B cell (primary cell): ENCODE results near the gene TSTD1. TPM values are rescaled to one million over a fixed set of nuclear protein-coding genes. Genes with fewer than 3 reads are reported as not detected.

ENCODE experiments used
- ATAC-seq: fragments of 200-7000 bp; cut with Tn5 transposase; one replicate; pipeline ENCODE4 v1.10.0; 2021; ENCODE audit warnings: low read depth, mild to moderate bottlenecking, moderate number of reproducible peaks, moderate library complexity
- CTCF ChIA-PET: fragments of 350-600 bp; sonication (Branson Sonifier 250); formaldehyde crosslinking; loops from one replicate; lab custom pipeline; 2021; ENCODE audit warnings: antibody characterized with exemption, inconsistent platforms; lab: Charles Lee
- POLR2A ChIA-PET: fragments of 350-600 bp; sonication (Branson Sonifier 250); formaldehyde crosslinking; loops from one replicate; lab custom pipeline; 2021; ENCODE audit warnings: antibody characterized with exemption; lab: Charles Lee
- DNase-seq: peaks from one replicate; pipeline ENCODE4 v3.0.0; 2013
- H2AFZ ChIP-seq: 2 replicates; pipeline ENCODE4 v1.6.1; 2012; ENCODE audit warnings: mild to moderate bottlenecking, low read depth, low read length; ENCODE audit not compliant: insufficient read depth, poor library complexity, severe bottlenecking
- H3K27ac ChIP-seq, 2 donors: 1 replicate in 1 of 2; 2 replicates in 1 of 2; pipeline ENCODE4 v1.5.1; 2012 to 2013; ENCODE audit warnings: low read length in 2 of 2, mild to moderate bottlenecking in 2 of 2, moderate library complexity in 1 of 2
- H3K27me3 ChIP-seq, 4 experiments: fragments of 200-600 bp in 1 of 4; sonication (generic) in 1 of 4; replicated peaks in 1 of 4; 1 replicate in 2 of 4; 2 replicates in 2 of 4; pipeline versions ENCODE4 v1.6.1 to v1.7.0; 2013 to 2016; ENCODE audit warnings: low read length in 3 of 4, mild to moderate bottlenecking in 2 of 4, mixed read lengths in 1 of 4, moderate library complexity in 1 of 4; ENCODE audit not compliant: insufficient read depth in 4 of 4, control insufficient read depth in 3 of 4; ENCODE audit errors: control extremely low read depth in 1 of 4
- H3K36me3 ChIP-seq, 2 experiments: replicated peaks in 1 of 2; 1 replicate in 1 of 2; 2 replicates in 1 of 2; pipeline versions ENCODE4 v1.6.1 to v1.7.1; 2013; ENCODE audit warnings: low read length in 1 of 2; ENCODE audit not compliant: insufficient read depth in 2 of 2, control insufficient read depth in 1 of 2; ENCODE audit errors: control extremely low read depth in 1 of 2, extremely low read depth in 1 of 2
- H3K4me1 ChIP-seq, 2 donors: fragments of 200-600 bp in 1 of 2; sonication (generic) in 1 of 2; 1 replicate in 1 of 2; 2 replicates in 1 of 2; pipeline versions ENCODE4 v1.5.1 to v1.6.1; 2013 to 2017; ENCODE audit warnings: low read length in 2 of 2; ENCODE audit not compliant: control insufficient read depth in 2 of 2, insufficient read depth in 2 of 2
- H3K4me2 ChIP-seq: replicated peaks from 2 replicates; pipeline ENCODE3; 2012; ENCODE audit warnings: mild to moderate bottlenecking, low read depth, low read length; ENCODE audit not compliant: poor library complexity, severe bottlenecking
- H3K4me3 ChIP-seq, 5 experiments: fragments of 200-600 bp in 1 of 5; sonication (generic) in 1 of 5; 1 replicate in 3 of 5; 2 replicates in 2 of 5; pipeline versions ENCODE4 v1.5.1 to v1.7.0; 2011 to 2016; ENCODE audit warnings: low read length in 4 of 5, mild to moderate bottlenecking in 4 of 5, low read depth in 2 of 5, control low read depth in 1 of 5, moderate library complexity in 1 of 5; ENCODE audit not compliant: insufficient read depth in 1 of 5; ENCODE audit errors: control extremely low read depth in 1 of 5, extremely low read depth in 1 of 5
- H3K79me2 ChIP-seq: fragments of 200-600 bp; sonication (generic); one replicate; pipeline ENCODE4 v1.6.0; 2016; ENCODE audit warnings: low read length; ENCODE audit not compliant: control insufficient read depth, insufficient read depth
- H3K9ac ChIP-seq: fragments of 200-600 bp; sonication (generic); 2 replicates; pipeline ENCODE4 v1.6.1; 2017; ENCODE audit warnings: mild to moderate bottlenecking, low read length, moderate library complexity
- H3K9me3 ChIP-seq, 3 donors: one replicate each; pipeline versions ENCODE4 v1.6.1 to v1.7.1; 2013; ENCODE audit warnings: low read length in 2 of 3; ENCODE audit not compliant: control insufficient read depth in 2 of 3, insufficient read depth in 1 of 3; ENCODE audit errors: control extremely low read depth in 1 of 3
- H4K20me1 ChIP-seq: 2 replicates; pipeline ENCODE4 v1.6.0; 2012; ENCODE audit warnings: mild to moderate bottlenecking, low read length; ENCODE audit not compliant: insufficient read depth, control insufficient read depth, poor library complexity, severe bottlenecking
- H3K27ac Mint-ChIP-seq: one replicate; pipeline ENCODE4 v1.8.0; 2021; ENCODE audit warnings: mixed read lengths
- H3K27me3 Mint-ChIP-seq: one replicate; pipeline ENCODE4 v1.8.0; 2021; ENCODE audit warnings: mixed read lengths
- H3K4me1 Mint-ChIP-seq: one replicate; pipeline ENCODE4 v1.8.0; 2021; ENCODE audit warnings: mixed read lengths
- H3K4me3 Mint-ChIP-seq: one replicate; pipeline ENCODE4 v1.8.0; 2021; ENCODE audit warnings: mixed read lengths
- H3K9me3 Mint-ChIP-seq: one replicate; pipeline ENCODE4 v1.8.0; 2022; ENCODE audit warnings: mixed read lengths; ENCODE audit not compliant: insufficient read depth
- EZH2 ChIP-seq: IDR thresholded peaks from 2 replicates; pipeline ENCODE4 v1.6.1; 2012; ENCODE audit warnings: borderline replicate concordance, low read depth, mild to moderate bottlenecking, moderate library complexity, low read length; ENCODE audit not compliant: insufficient read depth, poor library complexity, severe bottlenecking
- WGBS: methylation state at CpG from one replicate; pipeline ENCODE4 v1.1.5; 2013; ENCODE audit warnings: missing lambda C conversion rate; ENCODE audit not compliant: insufficient coverage; 5-methylcytosine and 5-hydroxymethylcytosine counted together
- intact Hi-C: fragments of 100-400 bp; cut with micrococcal nuclease; formaldehyde crosslinking; loops from one replicate; pipeline ENCODE4 v1.10.0; 2022
- polyA plus RNA-seq: library from polyadenylated mRNA; depleted of rRNA; stranded (reverse); fragments of >200 nt; gene quantifications from 2 replicates; pipeline ENCODE4 v1.2.3, GENCODE V29; 2012
- total RNA-seq, 2 donors: library from RNA; stranded (reverse); fragments of 120-200 nt in 1 of 2; gene quantifications; 1 replicate in 1 of 2; 2 replicates in 1 of 2; pipeline versions ENCODE4 v1.2.3 to v1.2.4, GENCODE V29; 2013 to 2022
- TF ChIP-seq, protein P1 (sequence below): fragments of 200-600 bp; IDR thresholded peaks from one replicate; pipeline ENCODE4 v1.8.0; 2022; ENCODE audit warnings: antibody characterized with exemption, mild to moderate bottlenecking

The TSTD1 gene
- total and polyA plus RNA-seq, 2 donors (not counting 1 experiment from before 2014, with no cell fraction given): 85.6 to 242 TPM

DNA sequence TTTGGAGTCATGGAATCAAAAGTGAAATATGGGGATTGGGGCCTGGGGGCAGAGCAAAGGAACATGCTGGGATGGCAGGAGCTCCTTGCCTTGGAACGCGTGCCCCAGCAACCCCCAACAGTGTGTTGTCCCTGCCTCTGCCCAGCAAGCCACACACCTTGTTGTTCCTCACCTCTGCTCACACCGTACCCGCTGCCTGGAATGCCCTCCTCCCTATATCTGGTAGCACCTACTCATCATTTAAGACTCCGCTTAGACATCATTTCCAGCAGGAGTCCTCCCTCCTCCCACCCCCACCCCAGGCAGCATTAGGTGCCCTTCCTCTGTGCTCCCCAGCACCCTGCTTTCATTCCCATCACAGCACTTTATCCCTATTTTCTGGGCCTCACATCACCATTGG, 42.8 kb upstream of the TSTD1 start:
- Histone ChIP-seq H3K9ac (no peak overlapping the region), H2AFZ (no peak overlapping the region), H3K9me3 (no peaks in the 10 kb centered on the region), H4K20me1 (no peaks in the 10 kb centered on the region), H3K27ac (no peak overlapping the region), H3K27me3 (no peaks in the 10 kb centered on the region), H3K4me2 (no peak overlapping the region), H3K36me3 (no peaks in the 10 kb centered on the region), H3K4me1 (no peaks in the 10 kb centered on the region), H3K79me2 (no peaks in the 10 kb centered on the region), H3K4me3 (no peak overlapping the region)
- H3K9me3 Mint-ChIP-seq: no peaks in the 10 kb centered on the region
- no peaks in the 10 kb centered on the region for H3K4me1 Mint-ChIP-seq
- CTCF ChIA-PET: no interaction called here
- POLR2A ChIA-PET: no interaction called here
- DNase-seq (no peak), ATAC-seq (no peak)
- intact Hi-C loops: no loop called here
- no peak for TF ChIP-seq EZH2
- TF ChIP-seq, protein P1, sequence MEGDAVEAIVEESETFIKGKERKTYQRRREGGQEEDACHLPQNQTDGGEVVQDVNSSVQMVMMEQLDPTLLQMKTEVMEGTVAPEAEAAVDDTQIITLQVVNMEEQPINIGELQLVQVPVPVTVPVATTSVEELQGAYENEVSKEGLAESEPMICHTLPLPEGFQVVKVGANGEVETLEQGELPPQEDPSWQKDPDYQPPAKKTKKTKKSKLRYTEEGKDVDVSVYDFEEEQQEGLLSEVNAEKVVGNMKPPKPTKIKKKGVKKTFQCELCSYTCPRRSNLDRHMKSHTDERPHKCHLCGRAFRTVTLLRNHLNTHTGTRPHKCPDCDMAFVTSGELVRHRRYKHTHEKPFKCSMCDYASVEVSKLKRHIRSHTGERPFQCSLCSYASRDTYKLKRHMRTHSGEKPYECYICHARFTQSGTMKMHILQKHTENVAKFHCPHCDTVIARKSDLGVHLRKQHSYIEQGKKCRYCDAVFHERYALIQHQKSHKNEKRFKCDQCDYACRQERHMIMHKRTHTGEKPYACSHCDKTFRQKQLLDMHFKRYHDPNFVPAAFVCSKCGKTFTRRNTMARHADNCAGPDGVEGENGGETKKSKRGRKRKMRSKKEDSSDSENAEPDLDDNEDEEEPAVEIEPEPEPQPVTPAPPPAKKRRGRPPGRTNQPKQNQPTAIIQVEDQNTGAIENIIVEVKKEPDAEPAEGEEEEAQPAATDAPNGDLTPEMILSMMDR: no peak
- peaks cover 7% of the 10 kb centered on the region for H3K27me3 Mint-ChIP-seq
- 80% methylated on average over 5 of the region's 5 CpGs for WGBS
- H3K4me3 Mint-ChIP-seq: no peak overlapping the region
- H3K27ac Mint-ChIP-seq: no peak overlapping the region

DNA sequence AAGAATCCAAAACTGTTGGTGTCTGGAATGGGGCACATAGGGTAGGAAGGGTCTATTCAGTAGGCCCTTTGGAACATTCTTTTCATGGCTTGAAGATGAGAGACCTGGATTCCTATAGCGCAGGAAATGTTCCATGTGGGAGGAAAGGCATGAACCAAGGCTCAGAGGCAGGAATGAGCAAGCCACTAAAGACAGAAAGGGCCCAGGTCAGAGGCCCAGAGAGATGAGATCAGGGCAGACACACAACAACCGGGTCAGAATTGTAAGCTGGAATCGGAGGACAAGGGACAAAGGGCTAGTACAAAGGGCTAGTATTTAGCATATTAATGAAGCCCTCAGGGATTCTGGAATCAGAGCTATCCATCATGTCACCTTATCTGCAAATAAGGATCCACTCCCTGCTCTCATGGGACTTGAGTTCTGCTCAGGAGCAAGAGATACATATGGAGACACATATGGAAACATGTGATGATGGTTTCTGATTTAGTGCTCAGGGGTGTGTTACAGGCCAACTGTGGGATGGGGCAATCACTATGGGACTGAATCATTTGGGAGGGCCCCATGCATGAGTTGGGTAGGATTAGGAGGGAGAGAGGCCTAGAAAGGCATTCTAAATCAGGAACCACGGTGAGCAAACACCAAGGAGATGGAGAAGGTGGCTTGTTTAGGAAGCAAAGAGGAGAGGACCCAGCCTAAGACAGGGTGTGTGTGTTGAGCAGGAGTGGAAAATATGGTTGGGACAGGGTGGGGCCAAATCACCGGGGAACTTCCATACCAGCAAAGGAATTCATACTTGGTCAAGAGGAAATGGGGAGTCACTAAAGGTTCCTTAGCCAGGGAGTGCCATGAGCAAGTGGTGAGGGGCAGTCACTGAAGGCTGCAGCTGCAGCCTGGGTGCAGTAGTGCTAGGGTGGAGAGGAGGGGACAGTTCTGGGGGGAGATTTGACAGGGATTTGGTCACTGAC, 42.0 kb upstream of the TSTD1 start:
- H3K9ac ChIP-seq: no peak overlapping the region
- Mint-ChIP-seq H3K4me1 (no peaks in the 10 kb centered on the region), H3K4me3 (no peak overlapping the region), H3K9me3 (no peaks in the 10 kb centered on the region), H3K27ac (no peak overlapping the region), H3K27me3 (peaks cover 4% of the 10 kb centered on the region)
- H3K4me3 ChIP-seq: no peak overlapping the region
- DNase-seq (no peak), ATAC-seq (no peak)
- no peaks in the 10 kb centered on the region for H3K4me1 ChIP-seq
- 93% methylated on average over 4 of the region's 5 CpGs for WGBS
- H2AFZ ChIP-seq: no peak overlapping the region
- H3K79me2 ChIP-seq: no peaks in the 10 kb centered on the region
- intact Hi-C loops: no loop called here
- H3K4me2 ChIP-seq: no peak overlapping the region
- no peak overlapping the region for H3K27ac ChIP-seq
- no peaks in the 10 kb centered on the region for H3K27me3 ChIP-seq
- ChIA-PET POLR2A (no interaction called here), CTCF (no interaction called here)
- H3K9me3 ChIP-seq: no peaks in the 10 kb centered on the region
- TF ChIP-seq EZH2: no peak
- TF ChIP-seq, protein P1: no peak
- no peaks in the 10 kb centered on the region for H3K36me3 ChIP-seq
- H4K20me1 ChIP-seq: no peaks in the 10 kb centered on the region
